ENCODE data around the gene ARHGEF1.

DNA sequence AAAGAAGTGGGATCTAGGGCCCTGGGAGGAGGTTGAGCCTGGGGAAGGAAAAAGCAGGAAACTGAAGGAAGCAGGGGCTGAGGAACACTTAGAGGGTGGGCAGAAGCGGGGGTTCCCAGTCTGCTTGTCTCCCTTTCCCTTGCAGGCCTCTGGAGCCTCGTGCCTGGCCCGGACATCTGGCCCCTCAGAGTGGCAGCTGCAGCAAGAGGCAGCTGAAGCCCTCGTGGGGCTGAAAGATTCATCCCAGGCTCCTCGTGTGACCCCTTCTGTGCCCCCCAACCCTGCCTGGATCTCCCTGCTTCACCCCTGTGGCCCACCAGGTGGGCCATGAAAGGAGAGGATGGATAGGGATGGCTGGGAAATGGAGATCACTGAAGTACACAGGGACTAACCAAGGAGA is 32.6 kb upstream of the ARHGEF1 start:
- TF ChIP-seq POLR2A (IDR thresholded peaks at IDR 0.05; ENCODE audit: low read depth, low read length), result no peak
- TF ChIP-seq POLR2AphosphoS5 (IDR thresholded peaks at IDR 0.05; ENCODE audit: low read depth, low read length), result no peak
